Measurements from ENCODE around the gene INPP1.

DNA sequence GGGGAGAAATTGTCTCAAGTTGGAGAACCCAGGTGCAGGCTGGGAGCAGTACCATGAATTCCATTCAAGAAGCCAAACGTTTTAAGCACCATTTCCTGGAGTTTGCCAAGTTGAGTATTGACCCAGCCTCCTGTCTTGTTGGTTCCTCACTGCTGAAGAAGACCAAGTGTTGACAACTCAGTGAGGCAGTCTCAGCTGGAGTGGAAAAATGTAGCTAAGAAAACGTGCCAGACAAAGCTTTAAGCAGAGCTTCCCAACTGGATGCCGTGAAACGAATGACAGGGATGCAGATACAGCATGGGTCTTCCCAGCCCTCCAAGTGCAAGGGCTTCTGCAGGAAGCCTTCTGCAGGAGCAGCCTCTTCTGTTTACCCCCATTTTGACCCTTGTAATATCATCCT, 778 bp upstream of the INPP1 start:
- TF ChIP-seq CTCF (IDR thresholded peaks at IDR 0.05; ENCODE audit: low read length), result no peak
- TF ChIP-seq EZH2 (IDR thresholded peaks at IDR 0.05; ENCODE audit: borderline replicate concordance, low read length), result no peak

Data from OCI-LY1 (cell line).